Omental fat pad (tissue), 4 donors: ENCODE measurements around the gene UNC45A. TPM values are rescaled to one million over a fixed set of nuclear protein-coding genes. Genes with fewer than 3 reads are reported as not detected.

Experiments used
- ATAC-seq: fragments of 150-250 bp; one replicate; pipeline ENCODE4 v1.9.1; 2016; ENCODE audit warnings: mild to moderate bottlenecking, moderate library complexity; ENCODE audit not compliant: low FRiP score
- DNase-seq: peaks from one replicate; pipeline ENCODE4 v3.0.0-alpha.2; 2019; ENCODE audit warnings: low spot score
- total RNA-seq, 4 donors: library from RNA; depleted of rRNA; stranded (reverse); fragments of >200 nt; gene quantifications; one replicate each; pipeline ENCODE4 v1.1.0, GENCODE V29; 2016
- TF ChIP-seq, protein P1 (sequence below), 3 donors: fragments of 450-650 bp; IDR thresholded peaks; one replicate each; pipeline ENCODE4 v1.5.1; 2016 to 2017; ENCODE audit warnings: antibody characterized with exemption in 3 of 3, mild to moderate bottlenecking in 3 of 3, moderate library complexity in 2 of 3

Gene UNC45A
- total RNA-seq, 4 donors from 2014 or later = 40.8 to 61.5 (median 48.8) TPM

- peak; percentile 76 for DNase-seq
- TF ChIP-seq, protein P1, sequence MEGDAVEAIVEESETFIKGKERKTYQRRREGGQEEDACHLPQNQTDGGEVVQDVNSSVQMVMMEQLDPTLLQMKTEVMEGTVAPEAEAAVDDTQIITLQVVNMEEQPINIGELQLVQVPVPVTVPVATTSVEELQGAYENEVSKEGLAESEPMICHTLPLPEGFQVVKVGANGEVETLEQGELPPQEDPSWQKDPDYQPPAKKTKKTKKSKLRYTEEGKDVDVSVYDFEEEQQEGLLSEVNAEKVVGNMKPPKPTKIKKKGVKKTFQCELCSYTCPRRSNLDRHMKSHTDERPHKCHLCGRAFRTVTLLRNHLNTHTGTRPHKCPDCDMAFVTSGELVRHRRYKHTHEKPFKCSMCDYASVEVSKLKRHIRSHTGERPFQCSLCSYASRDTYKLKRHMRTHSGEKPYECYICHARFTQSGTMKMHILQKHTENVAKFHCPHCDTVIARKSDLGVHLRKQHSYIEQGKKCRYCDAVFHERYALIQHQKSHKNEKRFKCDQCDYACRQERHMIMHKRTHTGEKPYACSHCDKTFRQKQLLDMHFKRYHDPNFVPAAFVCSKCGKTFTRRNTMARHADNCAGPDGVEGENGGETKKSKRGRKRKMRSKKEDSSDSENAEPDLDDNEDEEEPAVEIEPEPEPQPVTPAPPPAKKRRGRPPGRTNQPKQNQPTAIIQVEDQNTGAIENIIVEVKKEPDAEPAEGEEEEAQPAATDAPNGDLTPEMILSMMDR (IDR thresholded peaks at IDR 0.05) = peak in 2 of 3 donors; percentile 61 to 62
Measured at GRCh38 chr15:90931828-90932659, 3.0 kb upstream of the UNC45A start, which contains the start of gene HDDC3. Gene HDDC3 (minus strand): TSS chr15:90932549. CDS start chr15:90932540, 9 bp downstream.

DNA sequence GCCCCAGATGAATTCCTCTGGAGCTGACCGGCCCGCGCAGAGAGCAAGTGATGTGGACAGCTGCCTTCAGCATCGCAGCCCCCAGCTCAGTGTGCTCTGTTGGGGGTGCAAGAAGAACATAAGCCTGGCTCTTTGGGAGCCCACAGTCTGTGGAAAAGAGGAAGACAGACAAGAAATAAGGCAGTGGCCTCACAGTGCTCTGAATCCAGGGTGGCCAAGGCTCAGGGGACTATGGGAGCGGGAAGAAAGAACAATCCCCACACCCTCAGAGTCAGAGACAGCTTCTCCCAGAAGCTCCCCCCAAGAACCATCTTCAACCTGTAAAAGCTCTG is 2.5 kb upstream of the UNC45A start:
- DNase-seq = no peak
- TF ChIP-seq, protein P1 (IDR thresholded peaks at IDR 0.05) = no peak
- ATAC-seq = no peak

More at GRCh38 chr15:90931828-90932659, 3.0 kb upstream of the UNC45A start, which contains the start of gene HDDC3:
- peak; percentile 63 for ATAC-seq

DNA sequence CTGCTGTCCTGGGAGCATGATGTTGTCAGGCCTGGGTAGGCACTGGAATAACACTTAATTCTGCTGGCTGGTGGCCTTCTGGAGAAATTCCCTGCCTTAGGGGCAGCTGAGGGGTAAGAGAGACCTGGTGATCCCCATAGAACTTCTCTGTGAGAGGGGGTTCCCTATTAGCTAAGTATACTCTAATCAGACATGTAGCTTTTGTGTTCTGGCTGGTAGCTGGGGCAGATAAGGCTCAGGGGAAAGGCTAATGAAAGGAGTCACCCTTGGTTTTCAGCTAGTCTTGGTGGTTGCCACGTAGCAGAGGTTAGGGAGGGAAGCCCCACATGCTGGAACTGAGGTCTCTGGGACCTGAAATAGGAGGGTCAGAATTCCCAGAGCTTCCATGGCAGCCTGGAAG is 1.8 kb upstream of the UNC45A start:
- TF ChIP-seq, protein P1 (IDR thresholded peaks at IDR 0.05) = no peak
- no peak for ATAC-seq
- DNase-seq = no peak

GRCh38 chr15:90934256-90934948 is 683 bp upstream of the UNC45A start:
- ATAC-seq (peak; percentile 57), DNase-seq (peak; percentile 54)

DNA sequence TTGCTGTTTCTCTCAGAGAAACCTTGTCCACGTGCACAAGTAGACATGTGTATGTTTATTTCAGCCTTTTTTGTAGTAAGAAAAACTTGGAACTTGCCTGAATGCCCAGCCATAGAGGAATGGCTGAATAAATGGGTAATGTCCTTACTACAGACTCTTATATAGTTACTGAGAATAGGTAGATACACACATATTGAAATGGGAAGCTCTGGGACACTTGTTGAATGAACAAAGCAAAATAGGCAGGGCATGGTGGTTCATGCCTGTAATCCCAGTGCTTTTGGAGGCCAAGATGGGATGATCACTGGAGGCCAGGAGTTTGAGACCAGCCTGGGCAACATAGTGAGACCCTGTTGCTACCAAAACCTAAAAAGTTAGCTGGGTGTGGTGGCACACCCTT is 1.7 kb downstream of the UNC45A start:
- TF ChIP-seq, protein P1 (IDR thresholded peaks at IDR 0.05) = no peak
- no peak for DNase-seq
- ATAC-seq = no peak

More at GRCh38 chr15:90934256-90934948, 683 bp upstream of the UNC45A start:
- TF ChIP-seq, protein P1 (IDR thresholded peaks at IDR 0.05) = peak in 2 of 3 donors; percentile 12 to 62

DNA sequence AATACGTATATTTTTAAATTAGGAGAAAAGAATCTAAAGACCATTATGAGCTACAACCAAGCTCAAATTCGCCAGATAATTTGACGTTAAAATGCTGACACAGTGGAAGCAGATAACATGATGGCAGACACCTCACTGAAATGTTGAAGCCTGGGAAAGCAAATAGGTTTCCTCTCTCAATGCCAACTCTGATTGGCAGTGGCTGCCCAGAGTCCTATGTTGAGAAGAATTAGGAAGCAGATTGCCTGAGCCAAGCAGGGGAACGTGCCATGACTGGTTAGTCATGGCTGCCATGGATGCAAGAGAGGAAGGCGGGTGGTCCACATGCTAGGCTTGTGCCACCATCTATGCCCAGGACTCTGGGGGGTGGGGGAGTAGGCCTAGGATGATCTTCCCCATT is 3.2 kb downstream of the UNC45A start:
- DNase-seq (no peak), ATAC-seq (no peak)
- TF ChIP-seq, protein P1 (IDR thresholded peaks at IDR 0.05) = no peak
